H1 (cell line): ENCODE measurements around the gene ANXA4.

Experiments
- EZH2 ChIP-seq: fragments of 200-600 bp; sonication (generic); IDR thresholded peaks from 2 replicates; pipeline ENCODE4 v1.7.1; 2012; ENCODE audit warnings: low read depth, mild to moderate bottlenecking, moderate library complexity, low read length, inconsistent platforms; ENCODE audit not compliant: severe bottlenecking
- JUN ChIP-seq: IDR thresholded peaks from 2 replicates; pipeline ENCODE4 v1.6.1; 2011; ENCODE audit warnings: low read depth, mild to moderate bottlenecking, improper control_type of control experiment, low read length
- MAX ChIP-seq: IDR thresholded peaks from 2 replicates; pipeline ENCODE4 v1.6.1; 2012; ENCODE audit warnings: inconsistent platforms
- POLR2A ChIP-seq, 2 experiments: IDR thresholded peaks; 1 replicate in 1 of 2; 2 replicates in 1 of 2; pipeline ENCODE4 v1.6.1; 2011; ENCODE audit warnings: low read depth in 2 of 2, low read length in 2 of 2, mild to moderate bottlenecking in 2 of 2; ENCODE audit errors: control extremely low read depth in 1 of 2
- POLR2AphosphoS5 ChIP-seq: IDR thresholded peaks from 2 replicates; pipeline ENCODE4 v1.6.1; 2011; ENCODE audit warnings: low read depth, low read length
- RAD21 ChIP-seq, 2 experiments: IDR thresholded peaks in 1 of 2; conservative IDR thresholded peaks in 1 of 2; 2 replicates each; pipeline ENCODE4 v1.6.1; 2011; ENCODE audit warnings: low read depth in 2 of 2, low read length in 2 of 2, improper control_type of control experiment in 1 of 2, inconsistent platforms in 1 of 2, mild to moderate bottlenecking in 1 of 2, moderate library complexity in 1 of 2
- RFX5 ChIP-seq: IDR thresholded peaks from 2 replicates; pipeline ENCODE4 v1.6.1; 2011; ENCODE audit warnings: low read depth, low read length, improper control_type of control experiment, borderline replicate concordance
- SIN3A ChIP-seq, 2 experiments: IDR thresholded peaks in 1 of 2; conservative IDR thresholded peaks in 1 of 2; 2 replicates each; pipeline ENCODE4 v1.6.1; 2011 to 2012; ENCODE audit warnings: low read length in 2 of 2, improper control_type of control experiment in 1 of 2, low read depth in 1 of 2, mild to moderate bottlenecking in 1 of 2
- SP2 ChIP-seq: IDR thresholded peaks from 2 replicates; pipeline ENCODE4 v1.6.1; 2012; ENCODE audit warnings: mild to moderate bottlenecking, low read length, inconsistent platforms
- TAF1 ChIP-seq: IDR thresholded peaks from 2 replicates; pipeline ENCODE4 v1.6.1; 2011; ENCODE audit warnings: mild to moderate bottlenecking, low read depth, low read length
- TF ChIP-seq, protein P1 (sequence below), 3 experiments: IDR thresholded peaks; 1 replicate in 2 of 3; 2 replicates in 1 of 3; pipeline versions ENCODE4 v1.5.1 to v1.6.1; 2011; ENCODE audit warnings: low read length in 3 of 3, mild to moderate bottlenecking in 3 of 3, inconsistent platforms in 2 of 3, low read depth in 1 of 3, moderate library complexity in 1 of 3; ENCODE audit not compliant: insufficient read depth in 1 of 3; ENCODE audit errors: control extremely low read depth in 1 of 3
- TF ChIP-seq, protein P2 (sequence below): IDR thresholded peaks from 2 replicates; pipeline ENCODE4 v1.6.1; 2011; ENCODE audit warnings: low read depth, mild to moderate bottlenecking, low read length; ENCODE audit not compliant: insufficient read depth
- TF ChIP-seq, protein P3 (sequence below): IDR thresholded peaks from 2 replicates; pipeline ENCODE4 v1.6.1; 2012; ENCODE audit warnings: low read length, inconsistent platforms

DNA sequence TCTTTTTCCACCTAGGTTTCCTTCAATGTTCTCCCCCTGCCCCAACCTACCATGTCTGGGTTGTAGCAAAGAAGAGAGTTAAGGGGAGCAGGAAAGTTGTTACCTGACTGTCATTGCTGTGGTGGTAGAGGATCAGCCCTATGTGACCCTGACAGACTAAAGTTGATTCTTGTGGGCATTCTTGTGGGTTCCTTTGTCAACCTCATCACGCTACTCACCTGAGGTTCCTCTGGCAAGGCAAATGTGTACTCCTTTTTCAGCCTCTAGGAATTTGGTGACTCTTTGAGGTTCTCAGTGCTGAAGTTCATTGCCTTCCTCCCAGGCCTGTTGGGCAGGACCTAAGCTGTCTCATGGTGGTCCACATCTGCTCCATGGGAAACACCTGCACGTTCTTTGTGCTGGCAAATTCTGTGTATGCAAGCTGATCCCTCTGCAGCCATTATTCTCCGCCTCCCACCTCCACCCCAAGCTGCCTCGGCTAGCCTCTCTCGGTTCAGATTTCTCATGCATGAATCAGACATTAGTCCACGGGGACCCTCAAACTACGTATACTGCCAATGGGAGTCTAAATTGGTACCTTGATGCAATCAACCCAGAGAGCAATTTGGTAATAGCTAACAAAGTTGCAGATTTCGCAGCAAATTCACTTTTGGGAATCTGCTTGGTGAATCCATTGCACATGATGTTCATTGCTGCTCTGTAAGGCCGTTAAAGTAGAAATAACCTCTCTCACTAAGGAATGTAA lies 86.0 kb downstream of the ANXA4 start:
- no peak for TF ChIP-seq EZH2
- TF ChIP-seq, protein P1, sequence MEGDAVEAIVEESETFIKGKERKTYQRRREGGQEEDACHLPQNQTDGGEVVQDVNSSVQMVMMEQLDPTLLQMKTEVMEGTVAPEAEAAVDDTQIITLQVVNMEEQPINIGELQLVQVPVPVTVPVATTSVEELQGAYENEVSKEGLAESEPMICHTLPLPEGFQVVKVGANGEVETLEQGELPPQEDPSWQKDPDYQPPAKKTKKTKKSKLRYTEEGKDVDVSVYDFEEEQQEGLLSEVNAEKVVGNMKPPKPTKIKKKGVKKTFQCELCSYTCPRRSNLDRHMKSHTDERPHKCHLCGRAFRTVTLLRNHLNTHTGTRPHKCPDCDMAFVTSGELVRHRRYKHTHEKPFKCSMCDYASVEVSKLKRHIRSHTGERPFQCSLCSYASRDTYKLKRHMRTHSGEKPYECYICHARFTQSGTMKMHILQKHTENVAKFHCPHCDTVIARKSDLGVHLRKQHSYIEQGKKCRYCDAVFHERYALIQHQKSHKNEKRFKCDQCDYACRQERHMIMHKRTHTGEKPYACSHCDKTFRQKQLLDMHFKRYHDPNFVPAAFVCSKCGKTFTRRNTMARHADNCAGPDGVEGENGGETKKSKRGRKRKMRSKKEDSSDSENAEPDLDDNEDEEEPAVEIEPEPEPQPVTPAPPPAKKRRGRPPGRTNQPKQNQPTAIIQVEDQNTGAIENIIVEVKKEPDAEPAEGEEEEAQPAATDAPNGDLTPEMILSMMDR (IDR thresholded peaks at IDR 0.05; ENCODE audit: control extremely low read depth in 1 of 3, insufficient read depth in 1 of 3, low read depth in 1 of 3, low read length in 3 of 3): no peak
- TF ChIP-seq MAX: no peak
- TF ChIP-seq, protein P2, sequence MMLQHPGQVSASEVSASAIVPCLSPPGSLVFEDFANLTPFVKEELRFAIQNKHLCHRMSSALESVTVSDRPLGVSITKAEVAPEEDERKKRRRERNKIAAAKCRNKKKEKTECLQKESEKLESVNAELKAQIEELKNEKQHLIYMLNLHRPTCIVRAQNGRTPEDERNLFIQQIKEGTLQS: no peak
- TF ChIP-seq SP2: no peak
- TF ChIP-seq, protein P3, sequence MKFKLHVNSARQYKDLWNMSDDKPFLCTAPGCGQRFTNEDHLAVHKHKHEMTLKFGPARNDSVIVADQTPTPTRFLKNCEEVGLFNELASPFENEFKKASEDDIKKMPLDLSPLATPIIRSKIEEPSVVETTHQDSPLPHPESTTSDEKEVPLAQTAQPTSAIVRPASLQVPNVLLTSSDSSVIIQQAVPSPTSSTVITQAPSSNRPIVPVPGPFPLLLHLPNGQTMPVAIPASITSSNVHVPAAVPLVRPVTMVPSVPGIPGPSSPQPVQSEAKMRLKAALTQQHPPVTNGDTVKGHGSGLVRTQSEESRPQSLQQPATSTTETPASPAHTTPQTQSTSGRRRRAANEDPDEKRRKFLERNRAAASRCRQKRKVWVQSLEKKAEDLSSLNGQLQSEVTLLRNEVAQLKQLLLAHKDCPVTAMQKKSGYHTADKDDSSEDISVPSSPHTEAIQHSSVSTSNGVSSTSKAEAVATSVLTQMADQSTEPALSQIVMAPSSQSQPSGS: no peak
- no peak for TF ChIP-seq SIN3A (conservative IDR thresholded peaks at IDR 0.05 in 1 of 2, IDR thresholded peaks at IDR 0.05 in 1 of 2; ENCODE audit: low read depth in 1 of 2, low read length in 2 of 2)
- no peak for TF ChIP-seq POLR2AphosphoS5
- no peak for TF ChIP-seq RFX5
- no peak for TF ChIP-seq TAF1
- TF ChIP-seq JUN: no peak
- TF ChIP-seq POLR2A (IDR thresholded peaks at IDR 0.05; ENCODE audit: control extremely low read depth in 1 of 2, low read depth in 2 of 2, low read length in 2 of 2): no peak
- TF ChIP-seq RAD21 (IDR thresholded peaks at IDR 0.05 in 1 of 2, conservative IDR thresholded peaks at IDR 0.05 in 1 of 2; ENCODE audit: low read depth in 2 of 2, low read length in 2 of 2): no peak
